CD4-positive, alpha-beta T cell (primary cell): ENCODE measurements around the gene MACROD2. TPM values are rescaled to one million over a fixed set of nuclear protein-coding genes. Genes with fewer than 3 reads are reported as not detected.

Experiments used
- ATAC-seq: fragments of 200-7000 bp; cut with Tn5 transposase; one replicate; pipeline ENCODE4 v1.10.0; 2022; ENCODE audit warnings: mild to moderate bottlenecking; ENCODE audit not compliant: poor library complexity
- CTCF ChIA-PET: fragments of 350-600 bp; sonication (Branson Sonifier 250); formaldehyde crosslinking; loops from one replicate; lab custom pipeline; 2021; ENCODE audit warnings: antibody characterized with exemption, inconsistent platforms; lab: Charles Lee
- POLR2A ChIA-PET: fragments of 350-600 bp; sonication (Branson Sonifier 250); formaldehyde crosslinking; loops from one replicate; lab custom pipeline; 2021; ENCODE audit warnings: antibody characterized with exemption, inconsistent platforms; lab: Charles Lee
- DNase-seq, 14 experiments: peaks; one replicate each; pipeline ENCODE4 v3.0.0-alpha.2; 2013 to 2020; ENCODE audit warnings: mixed read lengths in 2 of 14
- H3K27ac ChIP-seq, 2 donors: one replicate each; pipeline versions ENCODE4 v1.5.1 to v1.7.0; 2013; ENCODE audit warnings: low read length in 2 of 2, low read depth in 1 of 2, mild to moderate bottlenecking in 1 of 2
- H3K27me3 ChIP-seq, 2 experiments: 1 replicate in 1 of 2; 2 replicates in 1 of 2; pipeline versions ENCODE4 v1.6.1 to v1.7.0; 2013; ENCODE audit warnings: low read length in 2 of 2, control low read depth in 1 of 2, mild to moderate bottlenecking in 1 of 2, moderate library complexity in 1 of 2; ENCODE audit not compliant: insufficient read depth in 2 of 2, control insufficient read depth in 1 of 2
- H3K36me3 ChIP-seq: one replicate; pipeline ENCODE4 v1.6.1; 2013; ENCODE audit warnings: low read length, control low read depth; ENCODE audit not compliant: insufficient read depth
- H3K4me1 ChIP-seq: one replicate; pipeline ENCODE4 v1.6.1; 2013; ENCODE audit warnings: low read length, control low read depth; ENCODE audit not compliant: insufficient read depth
- H3K4me3 ChIP-seq: one replicate; pipeline ENCODE4 v1.5.1; 2013; ENCODE audit warnings: mild to moderate bottlenecking, low read length, moderate library complexity
- H3K9me3 ChIP-seq, 2 experiments: 1 replicate in 1 of 2; 2 replicates in 1 of 2; pipeline versions ENCODE4 v1.6.1 to v1.7.0; 2013; ENCODE audit warnings: low read length in 2 of 2, mild to moderate bottlenecking in 2 of 2, control low read depth in 1 of 2, moderate library complexity in 1 of 2; ENCODE audit not compliant: control insufficient read depth in 1 of 2, insufficient read depth in 1 of 2
- H3K27ac Mint-ChIP-seq: one replicate; pipeline ENCODE4 v1.8.0; 2020; ENCODE audit warnings: mixed read lengths
- H3K27me3 Mint-ChIP-seq: one replicate; pipeline ENCODE4 v1.8.0; 2021; ENCODE audit warnings: mixed read lengths
- H3K36me3 Mint-ChIP-seq: one replicate; pipeline ENCODE4 v1.8.0; 2021; ENCODE audit warnings: low read depth, mixed read lengths
- H3K4me1 Mint-ChIP-seq: one replicate; pipeline ENCODE4 v1.8.0; 2021; ENCODE audit warnings: low read depth, mixed read lengths
- H3K4me3 Mint-ChIP-seq: one replicate; pipeline ENCODE4 v1.8.0; 2020; ENCODE audit warnings: mild to moderate bottlenecking, mixed read lengths
- H3K9me3 Mint-ChIP-seq: one replicate; pipeline ENCODE4 v1.8.0; 2020; ENCODE audit warnings: mixed read lengths
- intact Hi-C, 2 experiments: fragments of 100-400 bp; cut with DNase I in 1 of 2; cut with micrococcal nuclease in 1 of 2; formaldehyde crosslinking; loops; one replicate each; pipeline versions ENCODE4 v1.15.1 to v1.9.0; 2023 to 2025; cut with DNase I, micrococcal nuclease
- total RNA-seq, 174 experiments: library from RNA in 2 of 174; stranded (reverse) in 2 of 174; gene quantifications; one replicate each; pipeline ENCODE4 v1.2.3 and lab custom pipeline; 2021 to 2026
- TF ChIP-seq, protein P1 (sequence below): fragments of 200-600 bp; IDR thresholded peaks from one replicate; pipeline ENCODE4 v1.8.0; 2022; ENCODE audit warnings: antibody characterized with exemption, mild to moderate bottlenecking

The MACROD2 gene
- total RNA-seq, 2 experiments from 2014 or later = not detected

DNA sequence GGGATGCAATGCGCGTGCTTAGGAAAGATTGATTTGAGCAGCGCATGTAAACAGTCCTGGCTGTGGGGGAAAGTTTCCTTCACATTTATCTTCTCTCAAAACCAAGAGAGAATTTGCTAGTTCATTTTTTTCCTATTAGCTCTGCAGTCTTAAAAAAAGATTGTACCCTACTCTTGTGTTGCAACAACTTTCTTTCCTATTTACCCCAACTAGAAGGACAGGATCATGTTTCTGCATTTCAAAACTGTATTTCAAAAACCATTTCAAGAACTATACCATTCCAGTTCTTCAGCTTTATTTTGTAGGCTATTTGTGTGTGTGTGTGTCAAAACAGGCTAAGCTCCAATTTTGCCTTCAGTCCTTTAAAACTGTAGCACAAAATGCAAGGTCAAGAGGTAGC, 2104.8 kb downstream of the MACROD2 start:
- H3K27ac Mint-ChIP-seq = no peak overlapping the region
- no peak overlapping the region for H3K4me3 ChIP-seq
- no peaks in the 10 kb centered on the region for H3K36me3 ChIP-seq
- CTCF ChIA-PET = no interaction called here
- no peaks in the 10 kb centered on the region for H3K27me3 Mint-ChIP-seq
- H3K27me3 ChIP-seq = no peaks in the 10 kb centered on the region
- peaks cover 0 to 6% of the 10 kb centered on the region in 2 experiments for H3K9me3 ChIP-seq
- no peak overlapping the region for H3K27ac ChIP-seq
- intact Hi-C loops = no loop called here
- peaks cover 2% of the 10 kb centered on the region for H3K9me3 Mint-ChIP-seq
- DNase-seq = no peak
- TF ChIP-seq, protein P1, sequence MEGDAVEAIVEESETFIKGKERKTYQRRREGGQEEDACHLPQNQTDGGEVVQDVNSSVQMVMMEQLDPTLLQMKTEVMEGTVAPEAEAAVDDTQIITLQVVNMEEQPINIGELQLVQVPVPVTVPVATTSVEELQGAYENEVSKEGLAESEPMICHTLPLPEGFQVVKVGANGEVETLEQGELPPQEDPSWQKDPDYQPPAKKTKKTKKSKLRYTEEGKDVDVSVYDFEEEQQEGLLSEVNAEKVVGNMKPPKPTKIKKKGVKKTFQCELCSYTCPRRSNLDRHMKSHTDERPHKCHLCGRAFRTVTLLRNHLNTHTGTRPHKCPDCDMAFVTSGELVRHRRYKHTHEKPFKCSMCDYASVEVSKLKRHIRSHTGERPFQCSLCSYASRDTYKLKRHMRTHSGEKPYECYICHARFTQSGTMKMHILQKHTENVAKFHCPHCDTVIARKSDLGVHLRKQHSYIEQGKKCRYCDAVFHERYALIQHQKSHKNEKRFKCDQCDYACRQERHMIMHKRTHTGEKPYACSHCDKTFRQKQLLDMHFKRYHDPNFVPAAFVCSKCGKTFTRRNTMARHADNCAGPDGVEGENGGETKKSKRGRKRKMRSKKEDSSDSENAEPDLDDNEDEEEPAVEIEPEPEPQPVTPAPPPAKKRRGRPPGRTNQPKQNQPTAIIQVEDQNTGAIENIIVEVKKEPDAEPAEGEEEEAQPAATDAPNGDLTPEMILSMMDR = no peak
- no peaks in the 10 kb centered on the region for H3K4me1 ChIP-seq
- ATAC-seq = no peak
- no peaks in the 10 kb centered on the region for H3K36me3 Mint-ChIP-seq
- H3K4me1 Mint-ChIP-seq = no peaks in the 10 kb centered on the region
- POLR2A ChIA-PET = no interaction called here
- H3K4me3 Mint-ChIP-seq = no peak overlapping the region

DNA sequence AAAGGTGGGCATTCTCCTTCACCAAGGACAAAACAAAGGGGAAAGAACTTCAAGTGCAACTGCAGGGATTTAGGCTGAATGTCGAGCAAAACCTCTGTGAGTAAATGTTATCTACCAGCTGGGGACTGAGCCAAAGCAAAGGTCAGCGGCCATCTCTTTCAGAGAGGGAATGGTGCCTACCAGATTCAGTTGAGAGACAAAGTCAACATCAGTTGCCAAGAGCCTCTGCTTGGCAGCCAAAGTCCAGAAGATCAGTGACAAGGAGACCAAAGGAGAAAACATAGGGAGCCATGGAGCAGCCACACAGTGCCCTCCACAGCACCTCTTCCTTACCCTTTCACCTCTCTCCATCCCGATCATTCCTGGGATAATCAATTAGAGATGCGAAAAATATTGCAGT, 2105.5 kb downstream of the MACROD2 start:
- TF ChIP-seq, protein P1 = no peak
- Mint-ChIP-seq H3K36me3 (no peaks in the 10 kb centered on the region), H3K4me3 (no peak overlapping the region), H3K9me3 (peaks cover 4% of the 10 kb centered on the region), H3K27ac (no peak overlapping the region), H3K4me1 (no peaks in the 10 kb centered on the region), H3K27me3 (no peaks in the 10 kb centered on the region)
- Histone ChIP-seq H3K27ac (no peak overlapping the region), H3K27me3 (no peaks in the 10 kb centered on the region), H3K36me3 (no peaks in the 10 kb centered on the region), H3K4me3 (no peak overlapping the region), H3K9me3 (peaks cover 0 to 6% of the 10 kb centered on the region in 2 experiments), H3K4me1 (no peaks in the 10 kb centered on the region)
- ChIA-PET POLR2A (no interaction called here), CTCF (no interaction called here)
- intact Hi-C loops = no loop called here
- DNase-seq (no peak), ATAC-seq (no peak)

Other genes starting within 250 kb of the MACROD2 start
- 1 to 10 TPM; 6.9 to 7.1 TPM for gene ESF1, start 210.6 kb upstream of the MACROD2 start, total RNA-seq
- gene NDUFAF5, start 210.5 kb upstream of the MACROD2 start, total RNA-seq = 10 to 100 TPM; 70.8 to 73.5 TPM
- gene SEL1L2, start 4.9 kb upstream of the MACROD2 start, total RNA-seq = not detected